ENCODE results near the gene ZDHHC9.

DNA sequence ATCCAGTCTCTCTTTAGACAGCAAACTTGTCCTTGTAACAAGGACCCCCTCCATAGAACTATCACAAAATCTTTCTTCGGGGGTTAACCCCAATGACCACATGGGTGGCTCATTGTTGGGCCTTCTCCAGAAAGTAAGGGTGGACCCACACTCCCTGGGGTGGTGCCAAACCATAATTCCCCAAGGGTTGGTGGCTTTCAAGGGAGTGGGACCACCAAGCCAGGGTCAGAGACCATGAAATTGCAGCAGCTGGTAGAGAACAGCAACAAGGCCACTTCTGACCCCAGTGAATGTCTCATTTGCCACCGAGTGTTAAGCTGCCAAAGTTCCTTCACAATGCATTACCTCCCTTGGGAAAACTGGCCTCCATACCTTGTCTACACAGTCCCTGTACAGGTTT, 28.8 kb upstream of the ZDHHC9 start:
- TF ChIP-seq, protein P1, sequence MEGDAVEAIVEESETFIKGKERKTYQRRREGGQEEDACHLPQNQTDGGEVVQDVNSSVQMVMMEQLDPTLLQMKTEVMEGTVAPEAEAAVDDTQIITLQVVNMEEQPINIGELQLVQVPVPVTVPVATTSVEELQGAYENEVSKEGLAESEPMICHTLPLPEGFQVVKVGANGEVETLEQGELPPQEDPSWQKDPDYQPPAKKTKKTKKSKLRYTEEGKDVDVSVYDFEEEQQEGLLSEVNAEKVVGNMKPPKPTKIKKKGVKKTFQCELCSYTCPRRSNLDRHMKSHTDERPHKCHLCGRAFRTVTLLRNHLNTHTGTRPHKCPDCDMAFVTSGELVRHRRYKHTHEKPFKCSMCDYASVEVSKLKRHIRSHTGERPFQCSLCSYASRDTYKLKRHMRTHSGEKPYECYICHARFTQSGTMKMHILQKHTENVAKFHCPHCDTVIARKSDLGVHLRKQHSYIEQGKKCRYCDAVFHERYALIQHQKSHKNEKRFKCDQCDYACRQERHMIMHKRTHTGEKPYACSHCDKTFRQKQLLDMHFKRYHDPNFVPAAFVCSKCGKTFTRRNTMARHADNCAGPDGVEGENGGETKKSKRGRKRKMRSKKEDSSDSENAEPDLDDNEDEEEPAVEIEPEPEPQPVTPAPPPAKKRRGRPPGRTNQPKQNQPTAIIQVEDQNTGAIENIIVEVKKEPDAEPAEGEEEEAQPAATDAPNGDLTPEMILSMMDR (IDR thresholded peaks at IDR 0.05): no peak
- no peak for TF ChIP-seq EP300 (IDR thresholded peaks at IDR 0.05)
- TF ChIP-seq POLR2A (IDR thresholded peaks at IDR 0.05; ENCODE audit: low read depth): no peak
- no peak for TF ChIP-seq POLR2AphosphoS5 (IDR thresholded peaks at IDR 0.05)

Measured in esophagus muscularis mucosa (tissue), 4 donors.